Stimulated activated CD4-positive, alpha-beta T cell treated with anti-CD3 and anti-CD28 coated beads, Interleukin-4, amount 100 ng/mL, for 48 hours (primary cell): ENCODE results near the gene ARRDC2.
"Not testable (repeated sequence)": the region's sequence is repeated elsewhere in the genome, so short reads cannot be mapped to it uniquely, and the experiment has no call there.

ENCODE experiments used
- DNase-seq, 2 donors: peaks; one replicate each; pipeline ENCODE4 v3.0.0-alpha.2; 2020; ENCODE audit warnings: low read depth in 2 of 2

The ARRDC2 gene

DNA sequence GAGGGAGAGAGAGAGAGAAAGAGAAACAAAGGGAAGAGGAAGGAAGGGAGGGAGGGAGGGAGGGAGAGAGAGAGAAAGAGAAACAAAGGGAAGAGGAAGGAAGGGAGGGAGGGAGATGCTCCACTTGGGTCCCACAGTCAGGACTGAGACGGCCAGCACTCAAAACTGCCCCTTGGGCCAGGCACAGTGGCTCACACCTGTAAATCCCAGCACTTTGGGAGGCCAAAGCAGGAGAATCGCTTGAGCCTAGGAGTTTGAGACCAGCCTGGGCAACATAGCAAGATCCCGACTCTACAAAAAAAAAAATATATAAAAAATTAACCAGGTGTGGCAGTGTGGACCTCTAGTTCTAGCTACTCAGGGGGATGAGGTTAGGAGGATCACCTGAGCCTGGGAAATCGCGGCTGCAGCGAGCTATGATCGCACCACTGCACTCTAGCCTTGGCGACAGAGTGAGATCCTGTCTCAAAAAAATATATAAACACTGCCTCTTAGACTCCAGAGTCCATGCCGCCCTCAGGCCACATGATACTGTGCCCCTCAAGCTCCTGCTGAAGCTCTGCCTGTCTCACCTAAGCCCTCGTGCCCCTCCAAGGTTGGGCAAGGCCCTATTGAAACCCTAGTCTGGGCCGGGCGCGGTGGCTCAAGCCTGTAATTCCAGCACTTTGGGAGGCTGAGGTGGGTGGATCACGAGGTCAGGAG lies 8.4 kb downstream of the ARRDC2 start:
- no peak for DNase-seq

- no peak for DNase-seq
Observed at GRCh38 chr19:18017275-18018083, 9.5 kb downstream of the ARRDC2 start.

GRCh38 chr19:18020212-18021085 lies 12.5 kb downstream of the ARRDC2 start:
- DNase-seq, result no peak

GRCh38 chr19:18021121-18021755 lies 13.3 kb downstream of the ARRDC2 start:
- DNase-seq, result no peak

DNA sequence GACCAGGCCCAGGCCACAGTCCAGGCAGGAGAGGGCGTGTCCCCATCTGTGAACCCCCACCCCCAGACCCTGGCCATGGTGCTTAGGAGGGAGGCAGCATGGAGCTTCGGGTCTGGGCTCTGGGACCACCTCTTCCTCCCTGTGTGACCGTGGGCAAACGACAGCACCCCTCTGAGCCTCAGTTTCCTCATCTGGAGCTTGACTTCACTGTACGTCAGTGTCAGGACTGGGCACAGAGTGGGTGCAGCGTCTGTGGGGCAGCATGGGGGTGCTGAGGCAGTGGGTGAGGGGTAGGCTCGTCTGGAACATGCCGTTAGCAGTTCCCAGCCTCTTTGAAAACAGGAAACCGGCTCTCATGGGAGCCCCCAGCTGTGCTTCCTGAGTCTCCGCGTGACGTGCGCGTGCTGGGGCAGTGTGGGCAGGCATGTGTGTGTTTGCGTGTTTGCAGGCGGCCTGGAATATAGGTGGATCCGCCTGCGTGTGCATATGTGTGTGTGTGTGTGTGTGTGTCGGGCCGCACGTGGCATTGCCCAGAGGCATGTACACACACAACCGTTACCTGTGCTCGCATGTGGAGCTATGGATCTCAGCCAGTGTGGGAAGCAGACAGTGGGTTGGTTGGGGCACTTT lies 15.8 kb downstream of the ARRDC2 start:
- DNase-seq, result no peak

- DNase-seq, result no peak
Observed at GRCh38 chr19:18027151-18027550, 19.2 kb downstream of the ARRDC2 start.

DNA sequence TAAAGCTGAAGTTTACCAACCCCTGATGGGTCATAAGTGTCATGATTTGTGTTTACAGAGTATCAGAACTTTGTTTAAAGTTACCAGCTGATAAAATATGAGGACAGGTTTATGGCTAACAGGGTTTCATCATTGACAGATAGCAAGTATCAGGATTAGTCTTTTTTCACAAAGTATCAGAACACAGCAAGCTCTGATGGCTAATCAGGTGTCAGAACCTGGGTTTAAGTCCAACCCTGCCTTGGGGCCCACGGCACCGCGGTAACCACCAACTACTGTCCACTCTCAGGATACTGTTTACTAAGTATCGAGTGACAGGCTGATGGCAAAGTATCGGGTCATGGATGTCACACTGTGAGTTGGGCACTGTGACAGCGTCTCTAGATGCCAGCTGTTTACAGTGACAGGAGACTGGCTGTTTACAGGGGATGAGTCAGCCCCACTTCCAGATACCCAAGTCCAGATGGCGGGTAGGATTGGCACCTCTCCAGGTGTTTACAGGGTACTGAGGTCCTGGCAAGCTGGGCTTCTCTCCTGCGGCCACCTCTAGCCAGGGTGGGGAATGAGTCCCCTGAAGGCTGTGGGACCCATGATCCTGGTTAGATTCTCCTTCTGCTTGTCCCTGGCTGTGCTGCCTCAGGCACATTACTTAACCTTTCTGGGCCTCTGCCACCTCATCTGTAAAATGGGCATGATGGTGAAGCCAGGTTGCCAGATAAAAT lies 21.8 kb downstream of the ARRDC2 start:
- DNase-seq, result no peak

GRCh38 chr19:18031401-18031800 lies 23.4 kb downstream of the ARRDC2 start:
- DNase-seq, result not testable (repeated sequence)

GRCh38 chr19:18032102-18032501 lies 24.1 kb downstream of the ARRDC2 start:
- not testable (repeated sequence) for DNase-seq

DNA sequence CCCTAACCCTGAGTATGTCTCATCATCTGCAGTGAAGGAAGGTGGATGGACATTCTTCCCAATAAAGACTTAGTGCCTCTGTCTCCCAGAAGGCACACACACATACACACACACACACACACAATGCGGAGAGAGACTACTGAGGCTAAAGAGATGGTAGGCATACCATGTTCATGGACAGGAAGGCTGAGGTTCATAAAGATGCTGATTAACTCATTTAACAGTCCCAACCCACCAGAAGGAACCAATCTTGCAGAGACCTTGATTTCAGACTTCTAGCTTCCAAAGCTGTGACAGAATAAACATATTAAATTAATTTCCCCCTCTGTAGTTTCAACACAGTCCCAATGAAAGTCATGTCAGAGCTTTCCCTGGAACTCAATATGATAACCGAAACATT lies 33.1 kb downstream of the ARRDC2 start:
- no peak for DNase-seq

DNA sequence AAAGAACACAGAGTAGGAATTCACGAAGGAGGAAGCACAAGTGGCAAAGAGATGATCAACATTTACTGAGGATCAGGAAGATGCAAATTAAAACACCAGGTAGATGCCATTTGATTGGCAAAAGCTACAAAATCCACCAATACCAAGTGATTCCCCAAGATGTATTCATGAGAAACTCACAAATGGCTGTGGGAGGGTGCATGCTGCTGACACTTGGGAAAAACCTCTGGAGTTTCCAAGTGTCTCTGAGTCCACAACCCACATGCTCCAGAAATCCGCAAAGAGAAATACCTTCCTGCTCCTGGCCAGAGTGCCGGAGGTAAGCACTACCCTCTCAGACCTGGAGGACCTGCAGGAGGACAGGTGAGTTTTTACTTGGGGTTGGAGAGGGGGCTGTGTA lies 35.7 kb downstream of the ARRDC2 start:
- DNase-seq, result no peak

- DNase-seq, result peak; percentile 75 to 90
Observed at GRCh38 chr19:18044825-18045304, 36.9 kb downstream of the ARRDC2 start.

DNA sequence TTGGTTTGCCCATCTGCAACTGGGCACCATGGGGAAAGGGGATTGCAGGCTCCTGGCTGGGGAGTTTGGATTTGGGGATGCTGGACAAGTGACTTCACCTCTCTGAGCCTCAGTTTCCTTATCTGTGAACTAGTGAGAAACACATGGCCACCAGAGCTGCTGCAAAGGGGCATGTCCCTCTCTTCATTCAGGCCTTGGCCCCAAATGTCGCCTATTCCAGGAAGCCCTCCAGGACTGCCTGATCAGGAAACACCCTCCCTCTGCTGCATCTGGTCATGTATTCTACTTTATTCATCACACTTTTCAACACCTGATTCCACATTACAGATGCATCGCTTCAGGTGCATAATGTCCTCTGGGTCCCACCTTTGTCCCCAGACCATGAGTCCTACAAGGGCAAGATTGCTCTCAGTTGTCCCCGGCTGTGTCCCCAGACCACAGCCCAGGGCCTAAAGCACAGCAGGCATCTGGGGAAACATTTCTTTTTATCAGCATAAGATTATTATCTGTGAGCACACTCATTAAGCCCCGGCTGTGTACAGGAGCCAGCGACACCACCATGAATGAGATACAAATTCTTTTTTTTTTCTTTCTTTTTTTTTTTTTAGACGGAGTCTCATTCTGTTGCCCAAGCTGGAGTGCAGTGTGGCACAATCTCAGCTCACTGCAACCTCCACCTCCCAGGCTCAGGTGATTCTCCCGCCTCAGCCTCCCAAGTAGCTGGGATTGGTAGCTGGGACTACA lies 37.5 kb downstream of the ARRDC2 start:
- no peak for DNase-seq

- peak; percentile 18 to 32 for DNase-seq
Observed at GRCh38 chr19:18046059-18046718, 38.2 kb downstream of the ARRDC2 start.

DNA sequence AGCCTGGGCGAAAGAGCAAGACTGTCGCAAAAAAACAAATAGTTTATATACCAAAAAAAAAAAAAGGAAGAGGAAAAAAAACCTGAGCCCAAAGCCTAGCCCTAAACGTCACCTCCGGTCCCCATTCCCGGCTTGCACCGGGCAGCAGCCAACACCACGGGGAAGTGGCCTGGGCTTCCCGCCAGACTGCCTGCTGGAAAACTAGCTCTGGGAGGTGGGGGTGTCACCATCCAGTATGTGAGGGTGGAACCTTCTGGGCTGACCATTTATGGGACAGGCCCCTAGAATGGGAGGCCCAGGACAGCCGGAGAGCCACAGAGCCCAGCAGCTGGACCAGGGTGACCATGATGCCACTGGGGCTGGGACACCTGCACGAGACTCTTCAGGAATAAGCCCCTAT lies 41.4 kb downstream of the ARRDC2 start:
- no peak for DNase-seq

GRCh38 chr19:18051887-18052286 lies 43.9 kb downstream of the ARRDC2 start:
- DNase-seq, result no peak

GRCh38 chr19:18053576-18054219 lies 45.7 kb downstream of the ARRDC2 start:
- no peak for DNase-seq

GRCh38 chr19:18055967-18056366 lies 48.0 kb downstream of the ARRDC2 start:
- DNase-seq, result no peak

DNA sequence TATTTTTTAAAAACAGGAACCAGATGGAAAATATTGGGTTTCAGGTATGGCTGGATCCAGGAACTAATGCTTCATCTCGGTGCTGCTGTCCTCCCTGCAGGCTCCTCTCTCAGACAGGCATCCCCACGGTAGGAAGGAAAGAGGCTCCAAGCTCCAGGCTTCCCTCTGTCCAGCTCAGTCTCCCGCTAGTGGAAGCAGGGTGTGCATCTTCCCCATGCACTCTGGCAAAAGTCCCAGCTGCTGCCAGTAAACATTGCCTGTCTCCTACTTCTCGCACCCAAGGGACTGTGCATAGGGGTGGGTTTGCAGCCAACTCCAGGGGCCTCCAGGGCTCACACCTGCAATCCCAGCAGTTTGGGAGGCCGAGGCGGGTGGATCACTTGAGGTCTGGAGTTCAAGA lies 49.6 kb downstream of the ARRDC2 start:
- no peak for DNase-seq
